DMS53 (cell line): ENCODE measurements around the gene REXO1.

Experiments
- DNase-seq: peaks from one replicate; lab custom pipeline; 2025; lab: John Stamatoyannopoulos, UW

REXO1 gene

DNA sequence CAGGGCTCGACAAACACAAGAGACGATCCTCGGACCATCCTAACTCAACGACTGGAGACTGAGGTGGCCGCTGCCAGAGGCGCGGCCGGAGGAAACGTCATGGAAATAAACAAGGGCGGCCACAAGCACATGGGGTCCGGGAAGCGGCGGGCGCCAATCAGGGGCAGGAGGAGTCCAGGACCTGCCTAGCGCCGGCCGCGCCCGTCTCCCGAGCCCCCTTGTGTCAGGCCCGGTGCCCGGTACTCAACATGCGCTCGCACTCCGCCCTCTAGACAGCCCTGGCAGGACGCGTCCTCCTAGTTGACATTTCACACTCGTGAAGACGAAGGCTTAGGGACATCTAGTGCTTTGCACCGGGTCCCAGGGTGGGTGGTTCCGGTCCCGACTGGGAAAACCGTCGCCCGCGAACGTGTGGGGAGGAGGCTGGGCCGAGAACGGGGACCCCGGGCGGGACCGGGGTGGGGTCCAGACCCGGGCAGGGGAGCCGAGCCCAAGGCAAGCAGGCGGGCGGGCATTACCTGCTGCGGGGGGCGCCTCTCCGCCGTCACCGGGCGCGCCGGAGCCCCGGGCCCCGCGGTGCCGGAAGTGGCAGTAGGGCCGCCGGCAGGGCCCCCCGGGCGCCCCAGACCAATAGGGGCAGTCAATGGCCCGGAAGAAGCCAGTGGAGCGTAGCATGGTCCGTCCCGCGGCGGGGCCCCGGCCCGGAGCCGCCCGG, 442 bp downstream of the REXO1 start:
- DNase-seq = peak; percentile 51

- no peak for DNase-seq
Measured at GRCh38 chr19:1847348-1847683, 967 bp downstream of the REXO1 start.

GRCh38 chr19:1846517-1847204, 1.6 kb downstream of the REXO1 start:
- no peak for DNase-seq

DNA sequence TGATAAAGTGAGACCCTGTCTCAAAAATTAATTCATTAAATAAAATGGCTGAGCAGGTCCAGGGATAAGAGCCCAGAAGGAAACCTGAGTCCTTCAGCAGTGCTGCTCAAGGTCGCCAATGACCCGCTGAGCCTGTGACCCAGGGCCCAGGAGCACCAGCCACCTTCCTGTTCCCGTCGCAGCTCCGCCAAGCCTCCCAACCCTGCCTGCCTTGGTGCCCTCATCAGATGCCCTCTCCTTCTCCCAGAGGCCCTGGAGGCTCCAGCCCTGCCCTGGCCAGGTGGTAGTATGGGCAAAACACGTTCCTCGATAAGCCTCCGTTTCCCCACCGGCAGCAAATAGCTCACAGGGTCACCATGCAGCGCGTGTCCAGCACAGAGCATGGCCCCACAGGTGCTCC, 2.6 kb downstream of the REXO1 start:
- no peak for DNase-seq

GRCh38 chr19:1845125-1845515, 3.2 kb downstream of the REXO1 start:
- no peak for DNase-seq

- no peak for DNase-seq
Measured at GRCh38 chr19:1844513-1845124, 3.7 kb downstream of the REXO1 start.

DNA sequence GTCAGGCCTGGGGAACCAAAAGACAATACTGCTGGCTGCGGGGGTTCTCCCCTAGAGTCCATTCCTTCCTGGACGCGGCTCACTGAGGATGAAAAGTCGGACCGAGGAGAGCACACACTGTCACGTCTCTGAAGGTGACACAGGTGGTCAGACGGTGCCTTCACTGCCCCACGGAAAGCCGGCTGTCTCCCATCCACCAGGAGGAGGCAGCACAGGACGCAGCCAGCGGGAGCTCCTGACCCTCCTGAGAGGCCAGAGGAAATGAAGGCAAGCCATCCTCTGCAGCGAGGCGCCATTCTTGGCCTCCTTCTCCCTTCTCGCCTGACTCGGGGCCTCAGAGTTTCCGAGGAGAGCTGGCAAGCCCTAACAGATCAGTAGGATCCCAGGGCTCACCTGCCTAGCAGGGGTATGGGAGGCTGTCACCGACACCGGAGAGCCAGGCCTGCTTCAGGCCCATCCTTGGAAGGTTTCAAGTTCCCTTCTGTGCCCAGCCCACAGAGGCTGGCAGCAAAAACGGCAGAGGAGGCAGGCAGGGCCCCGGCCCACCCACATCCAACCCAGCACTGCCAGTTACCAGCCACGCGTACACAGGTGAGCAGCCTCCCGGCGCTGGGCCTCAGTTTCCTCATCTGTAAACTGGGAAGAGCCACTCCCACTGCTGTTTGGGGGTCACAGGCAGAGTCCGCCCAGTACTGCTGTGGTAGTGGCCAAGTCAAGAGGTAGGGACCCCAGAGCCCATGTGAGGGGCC, 4.5 kb downstream of the REXO1 start:
- no peak for DNase-seq

GRCh38 chr19:1843116-1843515, 5.2 kb downstream of the REXO1 start:
- no peak for DNase-seq

DNA sequence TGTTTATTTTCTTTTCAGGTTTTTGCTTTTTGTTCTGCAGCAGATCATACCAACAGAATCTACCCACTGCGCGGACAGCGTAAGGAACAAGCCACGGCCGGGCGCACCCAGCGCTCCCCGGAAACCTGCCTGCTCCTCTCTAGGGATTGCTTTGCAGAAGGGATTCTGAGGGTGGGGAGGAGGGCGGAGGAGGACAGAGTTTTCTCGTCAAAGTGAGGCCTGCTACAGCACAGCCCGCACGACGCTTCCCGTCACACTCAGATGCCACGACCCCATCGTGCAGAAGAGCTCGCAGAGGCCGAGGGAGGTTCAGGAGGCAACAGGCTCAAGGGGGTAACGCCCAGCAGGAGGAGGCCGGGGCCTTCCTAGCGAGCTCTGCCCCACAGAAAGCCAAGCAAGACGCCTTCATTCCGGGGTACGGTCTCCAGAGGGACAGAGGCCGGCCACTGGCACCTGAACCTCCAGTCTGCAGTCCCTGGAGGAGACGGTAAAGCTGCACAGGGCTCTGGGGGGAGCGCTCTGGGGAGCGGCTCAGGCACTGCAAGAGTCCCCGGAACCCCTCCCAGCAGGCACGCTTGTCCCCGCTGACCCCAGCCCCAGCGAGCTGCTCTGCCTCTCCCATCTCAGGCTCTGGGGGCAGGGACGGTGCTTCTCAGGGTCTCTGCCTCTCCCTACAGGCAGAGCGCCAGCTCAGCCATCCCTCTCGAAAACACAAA, 6.9 kb downstream of the REXO1 start:
- no peak for DNase-seq

DNA sequence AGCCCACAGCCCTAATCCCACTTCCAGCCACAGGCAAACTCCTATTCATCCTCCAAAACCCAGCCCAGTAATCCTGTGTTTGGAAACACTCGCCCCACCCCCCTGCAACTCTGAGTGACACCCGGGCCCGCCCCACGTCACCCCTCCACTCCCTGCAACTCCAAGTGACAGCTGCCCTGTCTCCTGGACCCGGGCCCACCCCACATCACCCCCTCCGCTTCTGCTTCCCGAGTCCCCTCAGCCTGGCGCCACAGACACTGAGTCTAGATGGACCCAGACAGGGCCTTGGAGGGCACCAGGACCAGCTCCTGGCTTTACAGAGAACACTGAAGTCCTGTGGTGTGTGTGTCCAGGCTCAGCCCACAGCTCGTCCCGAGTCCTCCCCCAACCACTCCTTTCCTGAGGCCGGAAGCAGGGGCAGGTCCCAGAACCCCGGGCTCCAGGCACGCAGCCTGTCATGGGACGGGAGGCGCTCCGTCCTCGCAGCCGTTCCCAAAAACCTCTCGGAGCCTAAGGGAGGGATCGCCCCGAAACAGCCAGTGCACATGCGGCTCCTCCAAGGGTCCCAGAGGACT, 7.7 kb downstream of the REXO1 start:
- no peak for DNase-seq

GRCh38 chr19:1839658-1840540, 8.4 kb downstream of the REXO1 start:
- DNase-seq = no peak

GRCh38 chr19:1837625-1838105, 10.6 kb downstream of the REXO1 start:
- peak; percentile 44 for DNase-seq

- no peak for DNase-seq
Measured at GRCh38 chr19:1837222-1837565, 11.1 kb downstream of the REXO1 start.

- DNase-seq = no peak
Measured at GRCh38 chr19:1836458-1837221, 11.6 kb downstream of the REXO1 start.

- no peak for DNase-seq
Measured at GRCh38 chr19:1833540-1833939, 14.7 kb downstream of the REXO1 start.

- DNase-seq = no peak
Measured at GRCh38 chr19:1832046-1832663, 16.1 kb downstream of the REXO1 start.

GRCh38 chr19:1830978-1831377, 17.3 kb downstream of the REXO1 start:
- DNase-seq = no peak

- DNase-seq = no peak
Measured at GRCh38 chr19:1830568-1830967, 17.7 kb downstream of the REXO1 start.

- DNase-seq = no peak
Measured at GRCh38 chr19:1829958-1830357, 18.3 kb downstream of the REXO1 start.
